ENCODE data around the gene ARHGEF2.

DNA sequence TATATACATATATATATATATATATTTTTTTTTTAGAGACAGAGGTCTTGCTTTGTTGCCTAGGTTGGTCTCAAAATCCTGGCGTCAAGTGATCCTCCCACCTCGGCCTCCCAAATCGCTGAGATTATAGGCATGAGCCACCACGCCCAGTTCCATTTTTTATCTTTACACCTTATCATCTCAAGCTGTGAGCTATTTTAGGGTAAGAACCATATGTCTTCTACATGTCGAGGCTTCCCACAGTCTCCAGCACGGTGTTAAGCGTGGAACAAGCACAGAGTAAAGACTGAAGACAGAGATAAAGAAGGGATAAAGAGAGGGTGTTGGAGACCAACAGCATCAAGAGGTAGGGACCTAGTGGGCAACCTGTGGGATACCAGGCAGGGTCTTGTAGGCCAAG lies 14.2 kb downstream of the ARHGEF2 start:
- no peak for TF ChIP-seq EZH2 (IDR thresholded peaks at IDR 0.05; ENCODE audit: insufficient read depth, poor library complexity, severe bottlenecking)
- TF ChIP-seq EZH2phosphoT487 (IDR thresholded peaks at IDR 0.05; ENCODE audit: insufficient read depth, low read depth) = no peak

Measured in GM23248 (cell line).